Activated CD8-positive, alpha-beta T cell treated with anti-CD3 and anti-CD28 coated beads for 36 hours (primary cell): Measurements from ENCODE around the gene MAL. TPM values are rescaled to one million over a fixed set of nuclear protein-coding genes. Genes with fewer than 3 reads are reported as not detected.

Experiments used
- ATAC-seq: fragments of 200-7000 bp; cut with Tn5 transposase; one replicate; pipeline ENCODE4 v1.10.0; 2021; ENCODE audit warnings: mild to moderate bottlenecking, moderate library complexity
- CTCF ChIA-PET: fragments of 350-600 bp; sonication (Branson Sonifier 250); formaldehyde crosslinking; loops from one replicate; lab custom pipeline; 2021; ENCODE audit warnings: antibody characterized with exemption; lab: Charles Lee
- POLR2A ChIA-PET: fragments of 350-600 bp; sonication (Branson Sonifier 250); formaldehyde crosslinking; loops from one replicate; lab custom pipeline; 2021; ENCODE audit warnings: antibody characterized with exemption; lab: Charles Lee
- DNase-seq: peaks from one replicate; pipeline ENCODE4 v3.0.0-alpha.2; 2020
- H3K27ac Mint-ChIP-seq: one replicate; pipeline ENCODE4 v1.8.0; 2021; ENCODE audit warnings: mild to moderate bottlenecking, mixed read lengths
- H3K27me3 Mint-ChIP-seq: one replicate; pipeline ENCODE4 v1.8.0; 2021; ENCODE audit warnings: mixed read lengths
- H3K36me3 Mint-ChIP-seq: one replicate; pipeline ENCODE4 v1.8.0; 2021; ENCODE audit warnings: low read depth, mixed read lengths
- H3K4me1 Mint-ChIP-seq: one replicate; pipeline ENCODE4 v1.8.0; 2021; ENCODE audit warnings: low read depth, mixed read lengths
- H3K4me3 Mint-ChIP-seq: one replicate; pipeline ENCODE4 v1.8.0; 2021; ENCODE audit warnings: mild to moderate bottlenecking, moderate library complexity, mixed read lengths
- H3K9me3 Mint-ChIP-seq: one replicate; pipeline ENCODE4 v1.8.0; 2021; ENCODE audit warnings: mixed read lengths
- intact Hi-C: fragments of 100-400 bp; cut with micrococcal nuclease; formaldehyde crosslinking; loops from one replicate; pipeline ENCODE4 v1.10.0; 2022
- total RNA-seq, 2 experiments: library from RNA; stranded (reverse); gene quantifications; one replicate each; pipeline ENCODE4 v1.2.3, GENCODE V29; 2021
- TF ChIP-seq, protein P1 (sequence below): fragments of 200-600 bp; IDR thresholded peaks from one replicate; pipeline ENCODE4 v1.8.0; 2022; ENCODE audit warnings: antibody characterized with exemption, mild to moderate bottlenecking

The MAL gene
- total RNA-seq, 2 experiments from 2014 or later, result 54.0 to 59.2 TPM

DNA sequence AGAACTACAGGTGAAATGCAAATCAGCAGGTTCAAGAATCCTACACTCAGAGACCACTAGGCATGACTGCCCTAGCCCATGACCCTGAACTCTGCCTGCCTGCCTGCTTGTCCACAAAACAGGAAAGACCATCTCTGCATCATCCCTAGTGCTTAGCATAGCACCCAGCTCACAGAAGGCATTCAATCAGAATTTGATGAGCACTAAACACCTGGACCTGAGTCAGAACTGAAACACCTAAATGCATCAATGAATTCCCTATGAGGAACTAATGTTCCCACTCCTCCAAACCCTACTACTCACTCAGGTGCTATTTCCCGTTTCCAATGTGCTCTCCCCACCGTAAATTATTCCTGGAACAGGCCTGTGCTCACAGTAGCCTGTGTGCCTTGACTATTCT is 74.4 kb downstream of the MAL start:
- H3K27ac Mint-ChIP-seq, result peak overlapping the region; percentile 42
- peaks cover 21% of the 10 kb centered on the region for H3K4me1 Mint-ChIP-seq
- ATAC-seq (no peak), DNase-seq (no peak)
- H3K36me3 Mint-ChIP-seq, result peaks cover 69% of the 10 kb centered on the region
- no peaks in the 10 kb centered on the region for H3K27me3 Mint-ChIP-seq
- H3K4me3 Mint-ChIP-seq, result no peak overlapping the region
- TF ChIP-seq, protein P1, sequence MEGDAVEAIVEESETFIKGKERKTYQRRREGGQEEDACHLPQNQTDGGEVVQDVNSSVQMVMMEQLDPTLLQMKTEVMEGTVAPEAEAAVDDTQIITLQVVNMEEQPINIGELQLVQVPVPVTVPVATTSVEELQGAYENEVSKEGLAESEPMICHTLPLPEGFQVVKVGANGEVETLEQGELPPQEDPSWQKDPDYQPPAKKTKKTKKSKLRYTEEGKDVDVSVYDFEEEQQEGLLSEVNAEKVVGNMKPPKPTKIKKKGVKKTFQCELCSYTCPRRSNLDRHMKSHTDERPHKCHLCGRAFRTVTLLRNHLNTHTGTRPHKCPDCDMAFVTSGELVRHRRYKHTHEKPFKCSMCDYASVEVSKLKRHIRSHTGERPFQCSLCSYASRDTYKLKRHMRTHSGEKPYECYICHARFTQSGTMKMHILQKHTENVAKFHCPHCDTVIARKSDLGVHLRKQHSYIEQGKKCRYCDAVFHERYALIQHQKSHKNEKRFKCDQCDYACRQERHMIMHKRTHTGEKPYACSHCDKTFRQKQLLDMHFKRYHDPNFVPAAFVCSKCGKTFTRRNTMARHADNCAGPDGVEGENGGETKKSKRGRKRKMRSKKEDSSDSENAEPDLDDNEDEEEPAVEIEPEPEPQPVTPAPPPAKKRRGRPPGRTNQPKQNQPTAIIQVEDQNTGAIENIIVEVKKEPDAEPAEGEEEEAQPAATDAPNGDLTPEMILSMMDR, result no peak
- intact Hi-C loops, result no loop called here
- H3K9me3 Mint-ChIP-seq, result no peaks in the 10 kb centered on the region
- CTCF ChIA-PET, result interaction anchor here (0.7 kb wide), 1 partner anchor 21 kb away, joined by 3 read pairs; no protein-coding TSS in a partner anchor
- POLR2A ChIA-PET, result interaction anchor here (0.6 kb wide), 2 partner anchors 59 to 75 kb away, joined by 3 read pairs; no protein-coding TSS in a partner anchor

Other genes starting within 250 kb of the MAL start
- not detected for gene TEKT4, start 154.3 kb upstream of the MAL start, total RNA-seq
- gene MRPS5, start 96.1 kb downstream of the MAL start, total RNA-seq, result 10 to 100 TPM; 93.0 to 96.1 TPM
- 10 to 100 TPM; 14.0 to 15.6 TPM for gene ZNF514, start 134.1 kb downstream of the MAL start, total RNA-seq
- gene ZNF2, start 140.1 kb downstream of the MAL start, total RNA-seq, result 1 to 10 TPM; 5.7 to 6.5 TPM
- gene ZNF892, start 181.8 kb downstream of the MAL start, total RNA-seq, result 1 to 10 TPM; 2.9 to 3.3 TPM
- gene PROM2, start 248.7 kb downstream of the MAL start, total RNA-seq, result 1 to 10 TPM in 1 of 2 experiments, under 1 TPM in 1; 0.47 to 1.2 TPM